Transverse colon (tissue), 3 donors: ENCODE data around the gene SDK2.

Source experiments
- EP300 ChIP-seq: sonication (generic); formaldehyde crosslinking; IDR thresholded peaks from one replicate; pipeline ENCODE4 v1.6.1; 2017; ENCODE audit warnings: antibody characterized with exemption, low read depth
- POLR2A ChIP-seq: fragments of 450-650 bp; IDR thresholded peaks from one replicate; pipeline ENCODE4 v1.6.1; 2016; ENCODE audit warnings: antibody characterized with exemption, mild to moderate bottlenecking, moderate library complexity
- TF ChIP-seq, protein P1 (sequence below), 5 experiments: fragments of 200-600 bp in 3 of 5; fragments of 450-650 bp in 2 of 5; sonication (generic) in 3 of 5; IDR thresholded peaks; 1 replicate in 2 of 5; 2 replicates in 3 of 5; pipeline ENCODE4 v1.5.1; 2016 to 2017; ENCODE audit warnings: antibody characterized with exemption in 5 of 5, inconsistent platforms in 3 of 5, mild to moderate bottlenecking in 2 of 5, moderate library complexity in 1 of 5

DNA sequence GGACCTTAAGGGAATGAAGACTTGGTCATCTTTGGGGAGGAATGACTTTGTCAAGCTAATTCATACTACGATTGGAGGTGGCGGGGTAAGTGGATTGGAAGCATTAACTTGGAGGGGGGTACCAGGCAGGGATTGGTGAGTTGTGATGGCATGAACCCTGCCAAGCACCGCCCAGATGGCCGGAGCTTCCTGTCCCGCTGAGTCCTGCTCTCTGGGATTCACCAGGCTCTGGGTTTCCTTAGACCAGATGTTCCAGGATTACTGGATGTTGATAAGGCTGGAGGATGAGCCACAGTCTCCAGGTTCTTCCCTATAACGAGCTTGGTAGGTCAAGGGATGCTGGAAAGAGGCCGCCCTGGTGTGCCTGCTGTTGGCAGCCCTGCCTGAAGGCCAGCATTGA lies 154.9 kb downstream of the SDK2 start:
- TF ChIP-seq, protein P1, sequence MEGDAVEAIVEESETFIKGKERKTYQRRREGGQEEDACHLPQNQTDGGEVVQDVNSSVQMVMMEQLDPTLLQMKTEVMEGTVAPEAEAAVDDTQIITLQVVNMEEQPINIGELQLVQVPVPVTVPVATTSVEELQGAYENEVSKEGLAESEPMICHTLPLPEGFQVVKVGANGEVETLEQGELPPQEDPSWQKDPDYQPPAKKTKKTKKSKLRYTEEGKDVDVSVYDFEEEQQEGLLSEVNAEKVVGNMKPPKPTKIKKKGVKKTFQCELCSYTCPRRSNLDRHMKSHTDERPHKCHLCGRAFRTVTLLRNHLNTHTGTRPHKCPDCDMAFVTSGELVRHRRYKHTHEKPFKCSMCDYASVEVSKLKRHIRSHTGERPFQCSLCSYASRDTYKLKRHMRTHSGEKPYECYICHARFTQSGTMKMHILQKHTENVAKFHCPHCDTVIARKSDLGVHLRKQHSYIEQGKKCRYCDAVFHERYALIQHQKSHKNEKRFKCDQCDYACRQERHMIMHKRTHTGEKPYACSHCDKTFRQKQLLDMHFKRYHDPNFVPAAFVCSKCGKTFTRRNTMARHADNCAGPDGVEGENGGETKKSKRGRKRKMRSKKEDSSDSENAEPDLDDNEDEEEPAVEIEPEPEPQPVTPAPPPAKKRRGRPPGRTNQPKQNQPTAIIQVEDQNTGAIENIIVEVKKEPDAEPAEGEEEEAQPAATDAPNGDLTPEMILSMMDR (IDR thresholded peaks at IDR 0.05): no peak
- no peak for TF ChIP-seq EP300
- no peak for TF ChIP-seq POLR2A
